ENCODE measurements around the gene KCNQ1. TPM values are rescaled to one million over a fixed set of nuclear protein-coding genes. Genes with fewer than 3 reads are reported as not detected.

KCNQ1 gene
- total RNA-seq, 2 experiments from 2014 or later = 24.2 to 26.6 TPM

DNA sequence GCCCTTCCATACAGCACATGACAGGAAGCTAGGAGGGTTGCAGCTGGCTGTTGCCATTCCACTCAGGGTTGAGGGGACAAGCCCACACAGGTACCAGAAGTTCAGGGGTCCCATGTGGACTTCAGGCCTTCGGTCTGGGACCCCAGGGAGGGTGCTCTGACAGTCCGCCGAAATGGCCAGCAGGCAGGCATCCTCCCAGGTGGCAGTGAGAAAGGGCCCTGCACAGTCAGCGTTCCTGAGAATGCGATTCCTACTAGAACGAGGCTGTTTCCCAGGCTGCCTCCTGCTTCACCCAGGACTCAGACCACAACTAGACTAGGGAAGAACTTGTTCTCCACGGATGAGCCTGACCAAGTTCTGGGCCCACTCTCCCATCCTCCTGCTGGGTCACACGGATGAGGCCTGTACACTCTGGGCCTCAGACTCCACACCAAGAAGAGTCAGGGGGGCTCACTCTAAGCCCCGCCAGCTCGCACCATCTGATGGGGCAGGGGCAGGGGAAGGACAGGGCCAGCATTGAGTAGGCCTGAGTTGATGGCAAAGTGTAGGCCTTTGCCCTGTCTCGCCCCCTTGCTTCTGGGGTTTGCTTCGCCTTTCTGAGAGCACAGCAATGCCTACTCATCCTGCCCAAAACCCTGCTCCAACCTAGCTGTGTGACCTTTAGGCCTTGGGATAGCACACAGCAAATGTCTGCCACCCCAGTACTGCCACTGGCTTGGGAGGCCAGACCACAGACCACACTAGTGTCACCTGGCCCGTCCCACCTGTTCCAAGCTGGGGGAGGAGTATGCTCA is 241.0 kb downstream of the KCNQ1 start:
- DNase-seq = peak; percentile 11

DNA sequence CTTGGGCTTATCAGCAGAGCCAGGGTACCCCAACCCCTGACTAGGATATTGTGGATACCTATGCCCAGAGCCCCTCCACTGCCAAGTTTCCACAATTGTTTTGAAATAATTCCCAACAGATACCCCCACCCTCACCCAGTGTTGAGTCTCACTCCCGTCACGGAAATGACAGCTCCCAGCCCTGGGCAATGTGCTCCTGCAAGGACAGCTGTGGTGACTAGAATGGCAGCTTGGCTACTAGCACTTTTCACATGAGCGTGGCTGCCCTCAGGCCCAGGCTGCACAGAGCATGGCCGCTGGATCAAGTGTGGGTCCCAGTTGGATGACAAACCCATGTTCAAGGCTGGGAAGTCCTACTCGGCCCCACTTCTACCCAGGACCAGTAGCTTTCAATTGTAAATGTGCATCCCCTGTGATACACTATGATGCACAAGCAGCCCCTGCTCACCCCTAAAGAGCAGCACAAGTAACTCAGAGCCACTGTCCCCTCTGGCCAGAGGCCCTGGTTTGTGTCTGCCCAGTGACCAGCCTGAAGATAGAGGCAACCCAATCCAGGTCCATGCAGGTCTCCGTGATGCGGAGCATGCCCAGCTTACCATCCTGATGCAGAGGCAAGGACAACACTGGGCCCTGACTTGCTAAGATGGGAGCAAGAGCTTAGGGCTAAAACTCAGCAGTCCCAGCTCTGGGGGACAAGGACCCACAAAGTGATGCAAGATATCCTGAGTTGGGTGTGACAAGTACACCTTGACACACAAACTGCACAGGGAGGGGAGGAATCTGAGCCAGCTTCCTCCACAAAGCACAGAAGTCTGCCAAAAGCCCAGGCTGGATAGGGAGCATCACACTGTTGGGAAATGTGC is 241.8 kb downstream of the KCNQ1 start:
- Mint-ChIP-seq H3K27me3 (no peaks in the 10 kb centered on the region), H3K9me3 (no peaks in the 10 kb centered on the region), H3K4me3 (no peak overlapping the region), H3K4me1 (peaks cover 3% of the 10 kb centered on the region), H3K27ac (no peak overlapping the region), H3K36me3 (no peaks in the 10 kb centered on the region)
- no peak for ATAC-seq (ENCODE audit: low read depth)
- DNase-seq = peak; percentile 20
- POLR2A ChIA-PET = no interaction called here

More for the DNA sequence above, 241.0 kb downstream of the KCNQ1 start:
- no peak for ATAC-seq (ENCODE audit: low read depth)
- Mint-ChIP-seq H3K4me3 (no peak overlapping the region), H3K27me3 (no peaks in the 10 kb centered on the region), H3K9me3 (no peaks in the 10 kb centered on the region), H3K27ac (no peak overlapping the region), H3K4me1 (peaks cover 3% of the 10 kb centered on the region), H3K36me3 (no peaks in the 10 kb centered on the region)
- POLR2A ChIA-PET = no interaction called here

DNA sequence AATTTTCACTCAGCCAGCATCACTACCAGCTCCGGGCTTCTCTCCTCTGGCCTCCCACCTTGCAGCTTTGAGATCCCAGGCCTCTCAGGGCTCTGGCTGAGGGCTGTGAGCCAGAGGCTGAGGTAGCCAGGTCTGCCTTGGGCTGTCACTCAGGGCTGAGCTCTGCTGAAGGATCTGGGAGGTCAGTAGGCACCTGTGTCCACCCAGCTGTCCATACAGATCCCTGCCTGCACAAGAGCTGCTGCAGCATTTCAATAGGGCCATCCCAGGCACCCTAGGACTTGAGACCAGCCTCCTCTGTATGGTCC is 242.4 kb downstream of the KCNQ1 start:
- Mint-ChIP-seq H3K9me3 (no peaks in the 10 kb centered on the region), H3K36me3 (no peaks in the 10 kb centered on the region), H3K4me3 (no peak overlapping the region), H3K27me3 (no peaks in the 10 kb centered on the region), H3K4me1 (peaks cover 1% of the 10 kb centered on the region), H3K27ac (no peak overlapping the region)
- DNase-seq (peak; percentile 14), ATAC-seq (ENCODE audit: low read depth) (no peak)
- POLR2A ChIA-PET = no interaction called here

DNA sequence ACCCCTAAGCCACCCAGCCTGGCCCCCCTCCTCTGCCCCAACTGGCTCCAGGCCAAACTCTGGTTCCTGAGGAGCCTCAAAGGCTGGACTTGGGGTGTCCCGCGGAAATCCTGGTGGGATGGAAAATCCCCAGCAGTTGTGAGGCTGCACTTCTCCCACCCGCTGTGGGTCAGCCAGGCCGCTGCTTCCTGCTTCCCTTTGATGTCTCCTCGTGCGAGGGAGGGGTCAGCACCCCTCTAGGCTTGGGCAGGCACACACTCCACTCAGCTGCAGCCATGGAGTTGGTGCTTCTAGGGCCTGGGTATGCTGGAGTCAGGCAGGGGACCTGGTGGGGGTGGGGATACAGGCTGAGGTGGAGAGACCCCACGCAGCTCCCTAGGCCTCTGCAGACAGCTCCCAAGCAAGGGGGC is 243.0 kb downstream of the KCNQ1 start:
- peak; percentile 16 for DNase-seq
- Mint-ChIP-seq H3K27ac (no peak overlapping the region), H3K4me3 (no peak overlapping the region), H3K4me1 (peaks cover 1% of the 10 kb centered on the region), H3K27me3 (no peaks in the 10 kb centered on the region), H3K9me3 (no peaks in the 10 kb centered on the region), H3K36me3 (no peaks in the 10 kb centered on the region)
- POLR2A ChIA-PET = no interaction called here
- no peak for ATAC-seq (ENCODE audit: low read depth)

DNA sequence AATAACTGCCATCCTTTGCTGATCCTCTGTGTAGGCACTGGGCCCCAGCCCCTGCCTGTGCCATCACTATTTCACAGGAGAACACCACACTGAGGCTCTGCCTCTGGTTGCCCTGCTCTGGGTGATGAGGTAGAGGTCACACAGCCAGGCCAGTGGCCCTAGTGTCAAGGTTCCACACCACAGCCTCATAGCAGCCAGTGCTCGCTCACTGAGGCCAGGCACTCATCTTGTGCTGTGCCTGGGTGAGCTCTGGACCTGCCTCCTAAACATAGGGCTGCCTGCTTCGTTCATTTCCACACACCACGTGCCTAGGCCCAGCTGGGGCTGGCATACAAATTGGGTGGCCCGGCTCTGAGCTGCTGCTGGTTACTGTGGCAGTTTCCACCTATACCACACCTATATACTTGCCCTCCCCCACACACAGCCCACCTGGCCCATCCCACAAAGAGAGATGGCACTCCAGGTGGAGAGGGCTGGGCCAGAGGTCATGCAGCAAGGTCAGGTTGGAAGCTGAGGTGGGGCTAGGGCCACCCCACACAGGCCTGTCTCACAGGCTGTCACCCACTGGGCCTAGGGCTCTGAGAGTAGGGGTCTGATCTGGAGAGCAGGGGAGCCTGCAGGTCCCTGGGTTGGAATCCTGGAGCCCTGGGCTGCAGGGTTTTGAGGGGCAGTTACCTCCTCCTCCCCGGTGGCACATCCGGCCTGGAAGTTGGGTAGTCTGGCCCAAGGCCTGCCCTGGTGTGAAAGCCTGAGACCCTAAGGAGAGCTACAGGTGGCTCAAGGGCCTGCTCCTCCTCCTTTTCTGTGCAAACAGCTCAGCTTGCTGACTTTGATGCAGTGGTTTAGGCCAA is 243.8 kb downstream of the KCNQ1 start:
- no peak overlapping the region for H3K27ac Mint-ChIP-seq
- peaks cover 1% of the 10 kb centered on the region for H3K4me1 Mint-ChIP-seq
- H3K36me3 Mint-ChIP-seq = no peaks in the 10 kb centered on the region
- H3K9me3 Mint-ChIP-seq = no peaks in the 10 kb centered on the region
- no peak for ATAC-seq (ENCODE audit: low read depth)
- H3K27me3 Mint-ChIP-seq = no peaks in the 10 kb centered on the region
- POLR2A ChIA-PET = interaction anchor here (1.3 kb wide), 1 partner anchor 11 kb away, joined by 4 read pairs; the partner anchor contains the start of gene KCNQ1OT1
- H3K4me3 Mint-ChIP-seq = no peak overlapping the region
- peak; percentile 28 for DNase-seq

DNA sequence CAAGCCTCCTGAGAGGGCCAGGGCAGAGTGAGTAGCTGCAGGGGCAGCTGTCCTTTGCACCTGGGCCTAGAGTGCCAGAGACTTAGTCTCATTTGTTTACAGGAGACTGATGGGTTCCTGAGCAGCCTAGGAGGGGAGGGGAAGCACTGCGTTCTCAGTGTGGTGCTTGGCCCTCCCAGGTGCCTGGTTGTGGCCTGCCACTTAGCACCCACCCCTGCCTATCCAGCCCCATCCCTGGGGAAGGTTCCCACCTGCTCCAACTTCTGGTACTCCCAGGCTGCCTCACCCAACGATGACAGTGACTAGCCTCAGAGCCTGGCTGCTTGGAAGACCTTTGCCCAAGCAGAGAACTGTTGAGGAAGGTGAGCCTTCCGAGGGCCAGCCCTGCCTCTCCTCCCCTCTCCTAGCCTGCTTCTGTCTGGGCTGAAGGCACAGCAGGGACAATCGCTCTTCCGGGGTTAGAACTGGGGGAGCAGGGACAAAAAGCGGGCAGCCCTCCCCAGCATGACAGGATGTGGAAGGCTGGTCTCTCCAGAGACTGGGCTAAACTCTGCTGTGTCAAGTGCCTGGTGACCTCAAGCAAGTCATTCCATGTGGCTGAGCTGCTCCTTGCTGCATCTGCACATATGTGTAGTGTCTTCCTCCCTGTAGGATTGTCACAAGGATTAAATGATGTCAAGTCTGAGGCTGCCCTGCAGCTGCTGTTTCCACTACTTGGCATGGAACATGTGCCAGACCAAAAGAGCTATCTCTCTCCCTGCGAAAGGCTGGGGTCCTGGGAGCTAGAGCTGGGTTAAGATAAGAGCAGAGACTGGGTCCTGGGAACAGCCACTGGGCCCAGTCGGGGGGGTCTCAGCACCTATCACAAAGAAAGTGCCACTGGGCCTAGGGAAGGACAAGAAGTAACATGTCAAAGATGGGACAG is 245.1 kb downstream of the KCNQ1 start:
- Mint-ChIP-seq H3K27me3 (no peaks in the 10 kb centered on the region), H3K36me3 (no peaks in the 10 kb centered on the region), H3K4me1 (peaks cover 3% of the 10 kb centered on the region), H3K9me3 (no peaks in the 10 kb centered on the region), H3K27ac (peak overlapping the region; percentile 39), H3K4me3 (no peak overlapping the region)
- DNase-seq (no peak), ATAC-seq (ENCODE audit: low read depth) (no peak)
- POLR2A ChIA-PET = interaction anchor here (1.3 kb wide), 1 partner anchor 10 kb away, joined by 4 read pairs; the partner anchor contains the start of gene KCNQ1OT1

DNA sequence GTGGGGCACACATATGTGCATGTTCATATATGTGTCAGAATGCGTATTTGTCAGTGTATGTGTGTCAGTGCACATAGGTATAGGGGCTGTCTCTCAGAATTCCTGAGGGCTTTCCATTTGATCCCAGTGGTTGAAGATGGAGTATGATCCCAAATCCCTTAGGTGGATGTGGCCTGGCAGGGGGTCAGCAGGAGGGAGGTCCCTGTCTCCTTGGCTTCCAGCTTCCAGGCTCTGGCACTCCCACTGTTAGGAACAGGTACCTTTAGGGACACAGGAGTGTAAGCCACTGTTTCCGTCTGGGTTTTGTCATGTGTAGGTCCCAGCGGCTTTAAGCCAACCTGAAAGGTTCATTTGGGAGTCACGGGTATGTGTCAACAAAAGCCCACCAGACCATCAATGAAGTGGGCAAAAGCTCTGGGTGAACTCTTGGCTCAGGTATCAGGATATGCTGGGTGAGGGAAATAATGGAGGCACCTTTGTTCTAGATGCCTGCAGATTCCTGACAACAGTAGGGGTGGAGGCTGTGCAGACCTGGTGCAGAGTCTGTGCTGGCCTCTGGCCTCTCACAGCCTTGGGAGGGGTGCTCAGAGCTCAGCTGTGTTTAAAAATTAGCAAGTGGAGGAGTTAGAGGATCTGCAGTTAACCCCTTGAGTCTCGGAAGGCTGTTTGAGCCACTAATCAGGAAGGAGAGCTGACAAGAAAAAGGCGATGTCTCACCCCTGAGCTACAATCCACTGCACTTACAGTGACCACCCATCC is 246.0 kb downstream of the KCNQ1 start:
- no peaks in the 10 kb centered on the region for H3K9me3 Mint-ChIP-seq
- POLR2A ChIA-PET = no interaction called here
- no peak for ATAC-seq (ENCODE audit: low read depth)
- no peak overlapping the region for H3K4me3 Mint-ChIP-seq
- no peak overlapping the region for H3K27ac Mint-ChIP-seq
- H3K36me3 Mint-ChIP-seq = no peaks in the 10 kb centered on the region
- no peak for DNase-seq
- peaks cover 3% of the 10 kb centered on the region for H3K4me1 Mint-ChIP-seq
- no peaks in the 10 kb centered on the region for H3K27me3 Mint-ChIP-seq

DNA sequence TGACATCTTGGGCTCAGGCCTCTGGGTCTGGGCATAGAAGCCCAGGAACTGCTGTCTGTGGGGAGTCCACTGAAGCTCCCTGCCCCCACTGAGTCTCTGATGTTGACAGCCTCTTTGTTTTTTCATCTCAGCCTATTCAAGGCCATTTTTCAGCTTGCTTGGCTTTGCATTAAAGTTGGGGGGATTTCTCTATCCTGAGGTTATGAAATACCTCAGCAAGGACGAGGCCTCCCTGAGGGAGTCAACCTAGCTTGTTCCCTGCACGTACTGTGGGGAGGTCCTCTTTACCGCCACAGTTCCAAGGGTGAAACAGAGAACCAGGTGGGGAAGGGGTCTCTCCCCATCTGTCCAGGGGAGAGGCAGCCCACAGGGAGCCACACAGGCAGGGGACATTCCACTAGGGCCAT is 246.6 kb downstream of the KCNQ1 start:
- no peak overlapping the region for H3K27ac Mint-ChIP-seq
- POLR2A ChIA-PET = no interaction called here
- no peaks in the 10 kb centered on the region for H3K27me3 Mint-ChIP-seq
- H3K4me1 Mint-ChIP-seq = peaks cover 3% of the 10 kb centered on the region
- DNase-seq (no peak), ATAC-seq (ENCODE audit: low read depth) (no peak)
- H3K4me3 Mint-ChIP-seq = no peak overlapping the region
- H3K9me3 Mint-ChIP-seq = no peaks in the 10 kb centered on the region
- H3K36me3 Mint-ChIP-seq = no peaks in the 10 kb centered on the region

DNA sequence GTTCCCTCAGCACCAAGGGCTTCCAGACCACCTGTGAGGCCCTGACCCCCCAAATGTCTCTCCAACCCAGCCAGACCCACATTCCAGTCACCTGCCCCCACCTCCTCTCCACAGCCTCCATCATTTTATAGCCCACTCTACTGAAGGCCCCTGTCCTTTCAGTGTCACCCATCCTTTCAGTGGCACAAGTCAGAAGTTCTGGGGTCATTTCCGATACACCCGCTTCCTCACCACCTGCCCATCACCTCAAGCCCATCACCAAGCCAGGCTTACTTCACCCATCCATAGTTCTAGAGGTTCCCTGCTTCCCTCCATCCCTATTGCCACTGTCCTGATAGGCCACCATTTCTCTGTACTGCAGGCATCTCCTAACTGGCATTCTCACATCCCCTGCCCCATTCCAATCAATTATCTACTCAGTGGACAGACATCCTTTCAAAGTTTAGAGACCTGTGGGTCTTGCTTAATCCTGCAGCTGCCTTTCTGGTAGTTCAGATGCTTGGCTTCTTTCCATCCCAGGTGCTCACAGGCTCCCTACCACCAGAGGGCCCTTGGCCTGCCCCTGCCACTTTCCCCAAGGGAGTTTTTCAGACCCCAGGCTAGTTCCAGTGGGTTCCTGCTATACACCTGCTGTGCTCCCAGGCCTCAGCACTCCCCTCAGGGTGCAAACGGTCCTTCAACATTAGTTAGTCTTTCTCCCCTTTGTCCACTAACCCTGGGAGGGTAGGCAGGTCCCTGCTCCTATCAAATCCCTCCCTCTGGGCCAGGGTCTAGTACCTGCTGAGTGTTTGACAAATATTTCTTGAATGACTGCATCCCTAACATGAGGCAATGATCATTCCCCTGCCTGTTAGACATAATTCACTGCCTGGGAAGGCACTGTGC is 247.4 kb downstream of the KCNQ1 start:
- Mint-ChIP-seq H3K4me1 (peaks cover 3% of the 10 kb centered on the region), H3K4me3 (no peak overlapping the region), H3K9me3 (no peaks in the 10 kb centered on the region), H3K27ac (no peak overlapping the region), H3K36me3 (peaks cover under 1% of the 10 kb centered on the region), H3K27me3 (no peaks in the 10 kb centered on the region)
- POLR2A ChIA-PET = no interaction called here
- ATAC-seq (ENCODE audit: low read depth) = no peak
- no peak for DNase-seq

DNA sequence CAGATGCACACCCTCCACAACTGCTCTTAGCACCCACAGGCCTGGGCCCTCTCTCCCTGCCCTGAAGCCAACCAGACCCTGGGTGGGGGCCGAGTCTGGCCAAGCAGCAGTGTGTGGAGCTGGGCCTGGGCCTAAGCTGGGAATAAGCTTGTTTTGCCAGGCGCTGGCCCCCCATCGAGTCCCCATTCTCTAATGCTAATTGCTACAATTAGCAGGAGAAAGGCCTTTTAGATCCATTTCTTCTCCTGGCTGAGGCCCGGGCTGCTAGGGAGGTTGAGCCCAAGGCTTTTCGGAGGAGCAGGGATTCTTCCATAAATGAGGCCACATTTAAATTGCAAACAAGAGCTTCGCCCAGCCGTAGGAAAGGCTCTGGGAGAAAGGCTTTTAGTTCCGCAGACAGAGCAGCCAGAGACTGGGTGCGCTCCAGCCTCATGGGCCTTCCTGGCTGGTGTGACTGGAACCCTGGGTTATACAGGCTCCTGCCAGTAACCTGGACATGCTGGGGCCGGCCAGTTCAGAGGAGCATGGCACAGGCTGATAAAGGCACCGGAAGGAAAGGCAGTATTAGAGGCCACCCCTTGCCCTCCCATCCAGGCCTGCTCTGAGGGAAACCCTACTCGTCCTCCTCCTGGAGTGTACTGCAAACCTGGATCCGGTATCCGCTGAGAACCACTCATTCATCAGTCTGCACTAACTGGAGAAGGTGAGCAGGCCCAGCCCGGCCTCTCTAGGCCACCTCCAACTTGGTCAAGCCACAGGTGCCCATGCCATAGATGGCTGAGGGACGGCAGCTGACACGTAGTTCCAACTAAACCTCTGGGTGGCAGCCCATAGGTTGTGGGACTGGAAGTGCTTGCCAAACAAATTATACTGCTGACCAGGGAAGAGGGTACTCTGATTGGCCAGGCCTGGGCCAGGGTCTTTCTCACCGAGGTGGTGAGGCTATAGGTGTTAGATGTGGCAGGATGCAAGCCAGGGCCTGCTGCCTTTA is 248.8 kb downstream of the KCNQ1 start:
- Mint-ChIP-seq H3K27me3 (no peaks in the 10 kb centered on the region), H3K4me1 (peaks cover 7% of the 10 kb centered on the region), H3K27ac (no peak overlapping the region), H3K36me3 (peaks cover 6% of the 10 kb centered on the region), H3K4me3 (no peak overlapping the region), H3K9me3 (no peaks in the 10 kb centered on the region)
- DNase-seq = no peak
- no peak for ATAC-seq (ENCODE audit: low read depth)
- POLR2A ChIA-PET = no interaction called here
